ENCODE results near the gene IGSF3.

DNA sequence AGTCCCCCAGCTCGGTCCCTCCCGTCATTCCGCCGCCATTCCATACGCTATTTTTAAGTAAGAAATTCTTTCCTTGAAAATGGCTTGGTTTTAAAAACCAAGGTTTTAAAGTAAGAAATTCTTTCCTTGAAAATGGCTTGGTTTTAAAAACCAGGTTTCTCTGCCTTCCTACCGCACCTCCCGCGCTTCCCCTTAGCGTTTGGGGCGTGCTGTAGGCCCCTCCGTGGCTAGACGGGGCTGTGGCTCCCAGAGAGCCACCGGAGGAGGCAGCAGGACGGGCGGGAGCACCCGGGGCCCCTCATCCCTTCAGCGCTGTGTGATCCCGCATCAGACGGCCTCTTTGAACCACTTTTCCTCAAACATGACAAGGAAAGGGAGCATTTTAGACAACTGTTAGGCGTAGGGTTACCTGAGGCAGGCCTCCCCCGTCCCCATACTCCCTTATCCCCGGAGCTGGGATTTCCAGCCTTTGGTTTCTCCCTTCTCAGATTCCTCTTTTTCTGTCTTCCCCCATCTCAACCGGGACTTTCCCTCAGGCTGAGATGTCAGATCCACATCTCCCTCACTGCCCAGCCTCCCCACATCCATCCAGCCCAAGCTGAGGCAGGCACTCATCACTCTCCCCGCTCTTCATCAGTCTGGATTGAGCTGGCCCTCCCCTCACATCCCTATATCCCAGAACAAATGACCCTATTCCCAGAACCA, 96.2 kb downstream of the IGSF3 start:
- TF ChIP-seq EZH2 (IDR thresholded peaks at IDR 0.05): no peak
- TF ChIP-seq POLR2AphosphoS5 (IDR thresholded peaks at IDR 0.05; ENCODE audit: borderline replicate concordance, low read depth, low read length): no peak
